Karpas-422 (cell line): ENCODE data around the gene OR5M10. TPM values are rescaled to one million over a fixed set of nuclear protein-coding genes. Genes with fewer than 3 reads are reported as not detected.
A peak's percentile ranks its signal among the peaks of the same experiment; 100 is the strongest.
"Not testable (repeated sequence)": the region's sequence is repeated elsewhere in the genome, so short reads cannot be mapped to it uniquely, and the experiment has no call there.

Source experiments
- DNase-seq: peaks from one replicate; pipeline ENCODE4 v3.0.0-alpha.2; 2015
- H2AFZ ChIP-seq: fragments of 200-600 bp; sonication (generic); 2 replicates; pipeline ENCODE4 v1.6.1; 2014; ENCODE audit warnings: antibody characterized with exemption, low read length, mixed read lengths
- H3K27ac ChIP-seq: fragments of 200-600 bp; sonication (generic); 2 replicates; pipeline ENCODE4 v1.5.1; 2014; ENCODE audit warnings: mild to moderate bottlenecking, low read length, moderate library complexity
- H3K27me3 ChIP-seq: fragments of 200-600 bp; sonication (generic); 2 replicates; pipeline ENCODE4 v1.6.1; 2014; ENCODE audit warnings: low read length, mixed read lengths
- H3K36me3 ChIP-seq: fragments of 200-600 bp; sonication (generic); 2 replicates; pipeline ENCODE4 v1.6.1; 2014; ENCODE audit warnings: low read length, mixed read lengths; ENCODE audit not compliant: insufficient read depth
- H3K4me1 ChIP-seq: fragments of 200-600 bp; sonication (generic); 2 replicates; pipeline ENCODE4 v1.6.1; 2014; ENCODE audit warnings: mild to moderate bottlenecking, low read length, mixed read lengths
- H3K4me2 ChIP-seq: fragments of 200-600 bp; sonication (generic); 2 replicates; pipeline ENCODE4 v1.6.1; 2014; ENCODE audit warnings: low read length, low read depth, mild to moderate bottlenecking; ENCODE audit not compliant: poor library complexity, severe bottlenecking
- H3K4me3 ChIP-seq: fragments of 200-600 bp; sonication (generic); 2 replicates; pipeline ENCODE4 v1.5.1; 2014; ENCODE audit warnings: mild to moderate bottlenecking, antibody characterized with exemption, low read length, mixed read lengths
- H3K79me2 ChIP-seq: fragments of 200-600 bp; sonication (generic); 2 replicates; pipeline ENCODE4 v1.6.1; 2014; ENCODE audit warnings: mild to moderate bottlenecking, low read length, mixed read lengths
- H3K9ac ChIP-seq: fragments of 200-600 bp; sonication (generic); 2 replicates; pipeline ENCODE4 v1.6.0; 2014; ENCODE audit warnings: low read length
- H3K9me2 ChIP-seq: fragments of 200-600 bp; sonication (generic), shearing (Covaris generic); replicated peaks from 2 replicates; pipeline ENCODE4 v1.6.0; 2014; ENCODE audit warnings: mild to moderate bottlenecking, low read length, moderate library complexity; ENCODE audit not compliant: insufficient read depth
- H3K9me3 ChIP-seq: fragments of 300-700, 200-600 bp; sonication (generic); 2 replicates; pipeline ENCODE4 v1.6.1; 2014; ENCODE audit warnings: low read length, mixed read lengths
- H4K20me1 ChIP-seq: fragments of 200-600 bp; sonication (generic); 2 replicates; pipeline ENCODE4 v1.6.1; 2014; ENCODE audit warnings: mild to moderate bottlenecking, antibody characterized with exemption, low read length, low read depth; ENCODE audit not compliant: insufficient read depth
- total RNA-seq: library from RNA; depleted of rRNA; stranded (reverse); fragments of >200 nt; shearing (Covaris generic); gene quantifications from 2 replicates; pipeline ENCODE4 v1.2.3, GENCODE V29; 2014; ENCODE audit warnings: low replicate concordance; rRNA removed

Gene OR5M10
- not detected in 2 replicates for total RNA-seq

DNA sequence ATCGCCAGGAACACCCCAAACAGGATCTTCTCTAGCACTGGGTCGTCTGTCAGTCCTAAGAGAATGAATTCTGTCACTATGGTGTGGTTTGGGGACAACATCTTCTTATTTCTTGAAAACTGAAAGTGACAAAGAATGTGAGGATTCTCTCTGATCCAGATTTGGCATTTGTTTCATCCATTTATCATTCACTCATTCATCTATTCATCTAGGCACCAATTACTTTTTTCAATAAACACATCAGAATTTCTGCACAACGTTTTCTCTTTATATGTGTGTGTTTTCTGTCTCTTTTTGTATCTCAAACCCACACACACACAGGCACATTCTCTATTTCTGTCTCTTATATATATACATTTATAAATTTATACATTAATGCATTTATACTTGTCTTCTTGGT is at the start of gene OR5M10:
Gene OR5M10, minus strand, starts transcription at position 101 of the 400 bp plus-strand sequence. Its CDS starts 0 bp downstream, at position 101.
- Histone ChIP-seq H3K27ac (no peak within 1 kb of the TSS), H3K36me3 (no peaks in the 10 kb centered on the region), H3K4me2 (no peak within 1 kb of the TSS), H3K27me3 (no peaks in the 10 kb centered on the region), H3K4me3 (no peak within 1 kb of the TSS), H4K20me1 (no peaks in the 10 kb centered on the region), H3K9me3 (peaks cover 7% of the 10 kb centered on the region; the same call in 1 of the 2 replicates), H3K9me2 (no peaks in the 10 kb centered on the region), H3K79me2 (no peaks in the 10 kb centered on the region), H3K9ac (no peak within 1 kb of the TSS), H3K4me1 (no peaks in the 10 kb centered on the region), H2AFZ (no peak within 1 kb of the TSS)
- no peak for DNase-seq

DNA sequence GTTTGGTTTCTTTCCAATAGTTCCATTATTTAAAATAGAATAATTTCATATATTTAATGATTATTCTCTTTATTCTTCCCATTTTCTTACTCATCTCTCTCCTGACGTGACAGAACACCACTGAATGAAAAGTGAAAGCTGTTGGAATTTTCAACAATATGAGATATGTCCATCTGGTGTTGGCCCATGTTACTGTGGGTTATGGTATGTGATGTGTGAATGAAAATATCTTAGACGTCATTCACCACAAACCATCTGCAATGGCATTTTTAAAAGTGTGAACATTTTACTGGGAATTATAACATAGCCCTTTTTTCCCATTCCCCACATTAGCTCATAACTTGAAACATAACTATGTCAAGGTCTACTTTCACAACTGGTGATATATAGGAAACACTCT is 48.4 kb upstream of the OR5M10 start:
- Histone ChIP-seq H3K36me3 (no peaks in the 10 kb centered on the region), H3K9ac (no peak overlapping the region), H4K20me1 (no peaks in the 10 kb centered on the region), H3K4me1 (no peaks in the 10 kb centered on the region), H3K9me3 (no peaks in the 10 kb centered on the region), H3K27ac (no peak overlapping the region), H3K79me2 (no peaks in the 10 kb centered on the region), H3K4me3 (no peak overlapping the region), H3K27me3 (no peaks in the 10 kb centered on the region), H3K9me2 (no peaks in the 10 kb centered on the region), H3K4me2 (no peak overlapping the region), H2AFZ (no peak overlapping the region)
- no peak for DNase-seq

DNA sequence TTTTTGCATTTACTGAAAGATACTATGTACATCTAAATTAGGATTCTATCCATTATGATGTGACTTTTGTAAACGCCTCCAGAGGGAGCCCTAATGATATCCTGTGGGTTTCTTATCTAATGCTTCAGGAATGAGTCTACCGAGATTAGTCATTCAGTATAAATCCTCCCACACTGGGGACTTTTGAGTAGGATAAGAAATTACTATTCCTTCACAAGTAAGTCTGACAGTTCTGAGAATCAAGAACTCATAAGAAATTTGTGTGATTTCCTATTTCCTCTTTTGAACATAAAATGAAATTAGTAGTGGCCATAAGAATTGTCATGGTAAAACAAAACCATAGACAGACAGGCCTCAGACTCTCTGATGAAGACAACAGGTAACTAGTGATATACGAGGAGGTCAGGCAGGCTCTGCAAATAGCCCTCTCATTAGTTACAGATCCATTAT is 47.2 kb upstream of the OR5M10 start:
- Histone ChIP-seq H3K9ac (no peak overlapping the region), H3K4me3 (no peak overlapping the region), H3K9me2 (no peaks in the 10 kb centered on the region), H3K9me3 (no peaks in the 10 kb centered on the region), H3K27ac (no peak overlapping the region), H3K4me2 (no peak overlapping the region), H3K79me2 (no peaks in the 10 kb centered on the region), H4K20me1 (no peaks in the 10 kb centered on the region), H2AFZ (no peak overlapping the region), H3K27me3 (no peaks in the 10 kb centered on the region), H3K36me3 (no peaks in the 10 kb centered on the region), H3K4me1 (no peaks in the 10 kb centered on the region)
- DNase-seq: peak; percentile 59

DNA sequence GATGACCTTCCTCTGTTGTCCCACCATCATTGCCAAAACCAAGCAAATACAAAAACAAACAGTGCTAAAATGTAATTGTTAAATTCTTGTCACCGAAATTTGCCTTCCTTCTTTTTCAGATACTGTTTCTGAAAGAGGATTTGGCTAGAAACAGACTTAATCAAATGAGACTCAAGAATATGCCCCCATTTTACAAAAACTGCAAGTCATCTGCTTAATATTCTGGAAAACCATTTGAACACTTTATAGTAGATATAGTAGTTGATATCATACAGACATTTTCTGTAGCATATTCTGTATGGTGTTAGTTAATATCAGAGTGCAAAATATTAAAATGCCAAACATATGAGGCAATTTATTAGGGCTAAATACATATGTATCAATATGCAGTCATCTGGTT is 33.7 kb upstream of the OR5M10 start:
- Histone ChIP-seq H4K20me1 (no peaks in the 10 kb centered on the region), H3K9ac (no peak overlapping the region), H3K4me1 (no peaks in the 10 kb centered on the region), H3K27ac (no peak overlapping the region), H3K27me3 (no peaks in the 10 kb centered on the region), H3K9me2 (no peaks in the 10 kb centered on the region), H3K4me2 (no peak overlapping the region), H3K79me2 (no peaks in the 10 kb centered on the region), H3K4me3 (no peak overlapping the region), H3K9me3 (no peaks in the 10 kb centered on the region; the same call in 1 of the 2 replicates), H2AFZ (no peak overlapping the region), H3K36me3 (no peaks in the 10 kb centered on the region)
- no peak for DNase-seq

DNA sequence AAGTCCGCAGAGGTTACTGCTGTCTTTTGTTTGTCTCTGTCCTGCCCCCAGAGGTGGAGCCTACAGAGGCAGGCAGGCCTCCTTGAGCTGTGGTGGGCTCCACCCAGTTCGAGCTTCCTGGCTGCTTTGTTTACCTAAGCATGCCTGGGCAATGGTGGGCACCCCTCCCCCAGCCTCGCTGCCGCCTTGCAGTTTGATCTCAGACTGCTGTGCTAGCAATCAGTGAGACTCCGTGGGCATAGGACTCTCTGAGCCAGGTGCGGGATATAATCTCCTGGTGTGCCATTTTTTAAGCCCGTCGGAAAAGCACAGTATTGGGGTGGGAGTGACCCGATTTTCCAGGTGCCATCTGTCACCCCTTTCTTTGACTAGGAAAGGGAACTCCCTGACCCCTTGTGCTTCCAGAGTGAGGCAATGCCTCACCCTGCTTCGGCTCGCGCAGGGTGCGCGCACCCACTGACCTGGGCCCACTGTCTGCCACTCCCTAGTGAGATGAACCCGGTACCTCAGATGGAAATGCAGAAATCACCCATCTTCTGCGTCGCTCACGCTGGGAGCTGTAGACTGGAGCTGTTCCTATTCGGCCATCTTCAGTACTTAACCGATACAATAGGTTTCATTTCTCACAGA is 14.7 kb upstream of the OR5M10 start:
- H3K4me1 ChIP-seq, H3K4me3 ChIP-seq: not testable (repeated sequence)

DNA sequence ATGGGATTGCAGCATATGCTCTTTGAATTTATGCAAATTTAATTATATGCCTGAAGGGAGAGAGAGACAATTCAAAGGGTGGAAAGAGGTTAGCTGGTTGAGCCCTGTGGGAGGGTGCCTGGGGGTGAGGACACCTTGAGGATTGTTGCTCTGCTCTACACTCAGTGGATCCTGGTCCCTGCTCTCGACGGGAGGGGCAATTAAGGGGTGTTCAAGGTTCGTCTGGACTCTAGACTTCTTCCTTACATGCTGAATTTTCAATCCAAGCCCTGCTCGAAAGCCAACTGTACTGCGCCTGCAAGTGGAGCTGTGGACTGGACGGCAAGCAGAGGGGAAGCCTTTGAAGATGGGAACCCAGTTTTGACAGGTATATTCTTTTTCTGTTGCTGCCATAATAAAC is 18.9 kb downstream of the OR5M10 start:
- H4K20me1 ChIP-seq: no peaks in the 10 kb centered on the region
- H3K36me3 ChIP-seq: no peaks in the 10 kb centered on the region
- no peak overlapping the region for H3K4me3 ChIP-seq
- H3K9me2 ChIP-seq: no peaks in the 10 kb centered on the region
- H3K79me2 ChIP-seq: no peaks in the 10 kb centered on the region
- H3K9me3 ChIP-seq: peaks cover 16% of the 10 kb centered on the region; the same call in 1 of the 2 replicates
- no peak overlapping the region for H3K9ac ChIP-seq
- H3K27me3 ChIP-seq: no peaks in the 10 kb centered on the region
- DNase-seq: no peak
- no peak overlapping the region for H2AFZ ChIP-seq
- H3K4me2 ChIP-seq: no peak overlapping the region
- H3K4me1 ChIP-seq: no peaks in the 10 kb centered on the region
- no peak overlapping the region for H3K27ac ChIP-seq

More for the DNA sequence above, 14.7 kb upstream of the OR5M10 start:
- not testable (repeated sequence) for H3K4me2 ChIP-seq, H3K9ac ChIP-seq, H3K79me2 ChIP-seq, H4K20me1 ChIP-seq, H3K36me3 ChIP-seq, H3K9me2 ChIP-seq, H3K27ac ChIP-seq, DNase-seq, H2AFZ ChIP-seq, H3K27me3 ChIP-seq
- peaks cover 11% of the 10 kb centered on the region for H3K9me3 ChIP-seq

DNA sequence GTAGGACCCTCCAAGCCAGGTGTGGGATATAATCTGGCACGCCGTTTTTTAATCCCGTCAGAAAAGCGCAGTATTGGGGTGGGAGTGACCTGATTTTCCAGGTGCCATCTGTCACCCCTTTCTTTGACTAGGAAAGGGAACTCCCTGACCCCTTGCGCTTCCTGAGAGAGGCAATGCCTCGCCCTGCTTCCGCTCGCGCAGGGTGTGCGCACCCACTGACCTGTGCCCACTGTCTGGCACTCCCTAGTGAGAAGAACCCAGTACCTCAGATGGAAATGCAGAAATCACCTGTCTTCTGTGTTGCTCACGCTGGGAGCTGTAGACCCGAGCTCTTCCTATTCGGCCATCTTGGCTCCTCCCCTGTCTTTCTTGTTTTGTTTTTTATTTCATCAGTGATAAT is 22.8 kb downstream of the OR5M10 start:
- not testable (repeated sequence) for H3K4me3 ChIP-seq, H4K20me1 ChIP-seq, H3K27me3 ChIP-seq, H3K9ac ChIP-seq, H3K4me1 ChIP-seq, H3K36me3 ChIP-seq, H3K9me3 ChIP-seq, H3K27ac ChIP-seq, H3K79me2 ChIP-seq, H3K4me2 ChIP-seq, H2AFZ ChIP-seq, DNase-seq, H3K9me2 ChIP-seq

DNA sequence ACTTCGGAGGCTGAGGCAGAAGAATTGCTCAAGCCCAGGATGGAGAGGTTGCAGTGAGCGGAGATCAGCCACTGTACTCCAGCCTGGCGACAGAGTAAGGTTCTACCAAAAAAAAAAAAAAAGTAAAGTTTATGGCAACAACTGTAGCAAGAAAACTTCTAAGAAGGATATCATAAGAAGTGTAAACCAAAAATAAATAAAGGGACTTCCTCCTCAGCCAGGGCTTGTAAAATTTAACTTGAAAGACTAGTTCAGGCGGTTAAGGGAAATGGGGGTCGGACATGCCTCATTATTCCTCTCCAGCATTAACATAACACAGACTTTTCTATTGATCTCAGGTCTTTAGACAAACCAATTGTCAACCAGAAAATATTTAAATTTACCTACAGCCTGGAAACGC is 32.0 kb downstream of the OR5M10 start:
- no peak overlapping the region for H2AFZ ChIP-seq
- peaks cover 3% of the 10 kb centered on the region; the same call in 1 of the 2 replicates for H3K9me3 ChIP-seq
- no peaks in the 10 kb centered on the region for H3K79me2 ChIP-seq
- H3K9me2 ChIP-seq: no peaks in the 10 kb centered on the region
- no peak overlapping the region for H3K9ac ChIP-seq
- no peak for DNase-seq
- no peaks in the 10 kb centered on the region for H3K4me1 ChIP-seq
- H3K36me3 ChIP-seq: no peaks in the 10 kb centered on the region
- no peaks in the 10 kb centered on the region for H3K27me3 ChIP-seq
- no peak overlapping the region for H3K4me3 ChIP-seq
- no peaks in the 10 kb centered on the region for H4K20me1 ChIP-seq
- H3K27ac ChIP-seq: no peak overlapping the region
- no peak overlapping the region for H3K4me2 ChIP-seq
